OCI-LY1 (cell line): ENCODE measurements around the gene UBE2G1.
A peak's percentile ranks its signal among the peaks of the same experiment; 100 is the strongest.

Source experiments
- H2AFZ ChIP-seq: fragments of 200-600 bp; sonication (generic), shearing (Covaris generic); 2 replicates; pipeline ENCODE4 v1.6.0; 2014; ENCODE audit warnings: antibody characterized with exemption, mild to moderate bottlenecking, low read length
- H3F3A ChIP-seq: fragments of 200-600 bp; sonication (generic), shearing (Covaris generic); 2 replicates; pipeline ENCODE4 v1.6.0; 2014; ENCODE audit warnings: mild to moderate bottlenecking, antibody characterized with exemption, low read length, moderate library complexity; ENCODE audit not compliant: insufficient read depth
- H3K27ac ChIP-seq: fragments of 200-600 bp; sonication (generic); 2 replicates; pipeline ENCODE4 v1.5.1; 2014; ENCODE audit warnings: low read length, mixed run types, mild to moderate bottlenecking, low read depth; ENCODE audit not compliant: poor library complexity, severe bottlenecking
- H3K27me3 ChIP-seq: fragments of 200-600 bp; sonication (generic); 2 replicates; pipeline ENCODE4 v1.6.0; 2014; ENCODE audit warnings: antibody characterized with exemption, mild to moderate bottlenecking, low read length, moderate library complexity; ENCODE audit not compliant: insufficient read depth
- H3K36me3 ChIP-seq: fragments of 200-600 bp; sonication (generic); 2 replicates; pipeline ENCODE4 v1.6.1; 2014; ENCODE audit warnings: mild to moderate bottlenecking, antibody characterized with exemption, low read length, moderate library complexity, mixed read lengths; ENCODE audit not compliant: insufficient read depth
- H3K4me1 ChIP-seq: fragments of 200-600 bp; sonication (generic); 2 replicates; pipeline ENCODE4 v1.5.1; 2014; ENCODE audit warnings: mild to moderate bottlenecking, low read length, moderate library complexity; ENCODE audit not compliant: insufficient read depth, severe bottlenecking
- H3K4me2 ChIP-seq: fragments of 200-600 bp; sonication (generic), shearing (Covaris generic); 2 replicates; pipeline ENCODE4 v1.6.1; 2014; ENCODE audit warnings: low read length
- H3K4me3 ChIP-seq: fragments of 200-600 bp; sonication (generic); 2 replicates; pipeline ENCODE4 v1.5.1; 2014; ENCODE audit warnings: low read length, low read depth, mild to moderate bottlenecking, mixed read lengths; ENCODE audit not compliant: poor library complexity, severe bottlenecking
- H3K79me2 ChIP-seq: fragments of 200-600 bp; shearing (Covaris generic); 2 replicates; pipeline ENCODE4 v1.6.1; 2016; ENCODE audit warnings: mixed run types, low read length, mixed read lengths; ENCODE audit not compliant: insufficient read depth
- H3K9ac ChIP-seq: fragments of 200-600 bp; sonication (generic), shearing (Covaris generic); 2 replicates; pipeline ENCODE4 v1.6.1; 2014; ENCODE audit warnings: mild to moderate bottlenecking, low read length, mixed read lengths
- H3K9me2 ChIP-seq: fragments of 200-600 bp; sonication (generic), shearing (Covaris generic); 2 replicates; pipeline ENCODE4 v1.6.1; 2014; ENCODE audit warnings: low read depth, mild to moderate bottlenecking, low read length, mixed read lengths
- H3K9me3 ChIP-seq: fragments of 200-600 bp; shearing (Covaris generic); 2 replicates; pipeline ENCODE4 v1.6.1; 2014; ENCODE audit warnings: low read length, mixed read lengths
- H4K20me1 ChIP-seq: fragments of 200-600 bp; sonication (generic), shearing (Covaris generic); 2 replicates; pipeline ENCODE4 v1.6.0; 2016; ENCODE audit warnings: mild to moderate bottlenecking, low read length; ENCODE audit not compliant: insufficient read depth
- EZH2 ChIP-seq: fragments of 200-600 bp; sonication (generic), shearing (Covaris generic); IDR thresholded peaks from 2 replicates; pipeline ENCODE4 v1.8.0; 2017; ENCODE audit warnings: borderline replicate concordance, mixed run types, mild to moderate bottlenecking, antibody characterized with exemption, low read length, moderate library complexity, mixed read lengths
- TF ChIP-seq, protein P1 (sequence below): fragments of 200-600 bp; sonication (generic), shearing (Covaris generic); IDR thresholded peaks from 2 replicates; pipeline ENCODE4 v1.5.1; 2017; ENCODE audit warnings: mild to moderate bottlenecking, antibody characterized with exemption, low read length, moderate library complexity, mixed read lengths

The UBE2G1 gene

DNA sequence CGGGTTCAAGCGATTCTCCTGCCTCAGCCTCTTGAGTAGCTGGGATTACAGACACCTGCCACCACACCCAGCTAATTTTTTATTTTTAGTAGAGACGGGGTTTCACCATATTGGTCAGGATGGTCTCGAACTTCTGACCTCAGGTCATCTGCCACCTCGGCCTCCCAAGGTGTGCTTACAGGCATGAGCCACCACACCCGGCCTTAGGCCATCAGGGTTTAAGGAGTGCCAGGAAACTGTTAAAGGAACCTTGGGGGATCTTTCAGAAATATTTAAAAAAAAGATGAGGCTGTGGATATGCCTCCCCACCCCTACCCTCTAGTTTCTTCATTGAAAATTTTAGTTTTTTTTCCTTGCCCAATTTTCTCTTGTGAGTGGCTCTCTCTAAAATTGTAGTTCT is 31.4 kb upstream of the UBE2G1 start:
- H3K4me1 ChIP-seq = peaks cover 44% of the 10 kb centered on the region
- peak overlapping the region; percentile 99 for H3K27ac ChIP-seq
- H3K9me3 ChIP-seq = 0 out of 2 replicates have a peak, but pooled peaks cover 4% of the 10 kb centered on the region
- H3K4me2 ChIP-seq = no peak overlapping the region
- H3K9me2 ChIP-seq = no peaks in the 10 kb centered on the region
- TF ChIP-seq, protein P1, sequence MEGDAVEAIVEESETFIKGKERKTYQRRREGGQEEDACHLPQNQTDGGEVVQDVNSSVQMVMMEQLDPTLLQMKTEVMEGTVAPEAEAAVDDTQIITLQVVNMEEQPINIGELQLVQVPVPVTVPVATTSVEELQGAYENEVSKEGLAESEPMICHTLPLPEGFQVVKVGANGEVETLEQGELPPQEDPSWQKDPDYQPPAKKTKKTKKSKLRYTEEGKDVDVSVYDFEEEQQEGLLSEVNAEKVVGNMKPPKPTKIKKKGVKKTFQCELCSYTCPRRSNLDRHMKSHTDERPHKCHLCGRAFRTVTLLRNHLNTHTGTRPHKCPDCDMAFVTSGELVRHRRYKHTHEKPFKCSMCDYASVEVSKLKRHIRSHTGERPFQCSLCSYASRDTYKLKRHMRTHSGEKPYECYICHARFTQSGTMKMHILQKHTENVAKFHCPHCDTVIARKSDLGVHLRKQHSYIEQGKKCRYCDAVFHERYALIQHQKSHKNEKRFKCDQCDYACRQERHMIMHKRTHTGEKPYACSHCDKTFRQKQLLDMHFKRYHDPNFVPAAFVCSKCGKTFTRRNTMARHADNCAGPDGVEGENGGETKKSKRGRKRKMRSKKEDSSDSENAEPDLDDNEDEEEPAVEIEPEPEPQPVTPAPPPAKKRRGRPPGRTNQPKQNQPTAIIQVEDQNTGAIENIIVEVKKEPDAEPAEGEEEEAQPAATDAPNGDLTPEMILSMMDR = no peak
- TF ChIP-seq EZH2 = no peak
- no peaks in the 10 kb centered on the region for H3K79me2 ChIP-seq
- H3K4me3 ChIP-seq = no peak overlapping the region
- H2AFZ ChIP-seq = no peak overlapping the region
- no peaks in the 10 kb centered on the region for H4K20me1 ChIP-seq
- H3K9ac ChIP-seq = no peak overlapping the region
- H3K27me3 ChIP-seq = no peaks in the 10 kb centered on the region
- no peaks in the 10 kb centered on the region for H3K36me3 ChIP-seq
- H3F3A ChIP-seq = peaks cover 8% of the 10 kb centered on the region

DNA sequence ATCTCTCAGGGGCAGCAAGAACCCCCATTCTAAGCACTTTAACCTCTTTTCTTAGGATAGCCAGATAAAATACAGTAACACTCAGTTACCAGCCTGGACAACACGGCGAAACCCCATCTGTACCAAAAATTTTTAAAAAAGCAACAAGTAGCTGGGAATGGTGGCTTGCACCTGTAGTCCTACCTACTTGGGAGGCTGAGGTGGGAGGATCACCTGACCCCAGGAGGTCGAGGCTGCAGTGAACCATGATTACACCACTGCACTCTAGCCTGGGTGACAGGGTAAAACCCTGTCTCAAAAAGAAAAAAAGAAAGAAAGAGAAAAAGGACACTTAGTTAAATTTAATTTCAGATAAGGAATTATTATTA is 28.6 kb upstream of the UBE2G1 start:
- Histone ChIP-seq H3F3A (peaks cover 8% of the 10 kb centered on the region), H3K36me3 (no peaks in the 10 kb centered on the region), H3K79me2 (no peaks in the 10 kb centered on the region), H3K4me2 (peak overlapping the region; percentile 68), H3K4me1 (peaks cover 61% of the 10 kb centered on the region), H3K4me3 (peak overlapping the region; percentile 55), H3K27me3 (no peaks in the 10 kb centered on the region), H3K9me2 (no peaks in the 10 kb centered on the region), H2AFZ (no peak overlapping the region), H3K9ac (peak overlapping the region; percentile 76), H4K20me1 (no peaks in the 10 kb centered on the region), H3K9me3 (0 out of 2 replicates have a peak, but pooled peaks cover 4% of the 10 kb centered on the region), H3K27ac (peak overlapping the region; percentile 99)
- TF ChIP-seq, protein P1 = no peak
- no peak for TF ChIP-seq EZH2

DNA sequence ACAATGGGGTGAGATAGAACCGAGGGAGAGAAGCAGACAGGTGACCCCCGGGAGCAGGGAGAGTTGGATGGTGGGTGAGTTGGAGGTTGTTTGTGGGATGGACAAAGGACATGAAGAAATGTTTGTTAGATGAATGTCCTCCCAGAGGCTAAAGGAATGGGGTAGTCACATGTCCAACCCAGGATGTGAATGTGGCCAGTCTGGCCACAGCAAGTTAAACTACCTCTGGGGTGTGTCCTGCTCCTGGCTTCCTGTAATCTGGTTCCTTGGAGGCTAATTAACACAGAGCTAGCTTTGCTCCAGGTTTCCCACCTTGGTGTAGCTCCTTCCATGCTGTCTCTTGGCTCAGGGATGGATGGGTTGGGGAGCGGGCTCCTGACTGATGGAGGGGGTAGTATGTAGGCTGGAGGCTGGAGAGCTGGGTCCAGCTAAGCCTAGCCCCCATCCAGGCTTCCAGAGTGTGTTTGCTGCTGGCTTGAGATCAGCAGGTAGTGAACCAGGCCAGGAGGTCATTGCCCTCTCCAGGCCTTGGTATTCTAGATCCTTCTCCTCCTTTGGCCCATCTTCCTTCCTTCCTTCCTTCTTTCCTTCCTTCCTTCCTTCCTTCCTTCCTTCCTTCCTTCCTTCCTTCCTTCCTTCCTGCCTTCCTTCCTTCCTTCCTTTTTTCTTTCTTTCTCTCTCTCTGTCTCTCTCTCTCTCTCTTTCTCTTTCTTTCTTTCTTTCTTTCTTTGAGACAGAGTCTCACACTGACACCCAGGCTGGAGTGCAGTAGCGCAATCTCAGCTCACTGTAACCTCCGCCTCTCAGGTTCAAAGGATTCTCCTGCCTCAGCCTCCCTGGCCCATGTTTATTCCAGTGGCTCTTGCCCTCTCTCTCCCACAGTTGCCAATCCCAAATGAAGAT is 28.0 kb upstream of the UBE2G1 start:
- Histone ChIP-seq H3K27me3 (no peaks in the 10 kb centered on the region), H3F3A (peaks cover 8% of the 10 kb centered on the region), H3K4me1 (peaks cover 62% of the 10 kb centered on the region), H3K27ac (peak overlapping the region; percentile 99), H2AFZ (no peak overlapping the region), H4K20me1 (no peaks in the 10 kb centered on the region), H3K4me3 (peak overlapping the region; percentile 55), H3K79me2 (no peaks in the 10 kb centered on the region), H3K4me2 (peak overlapping the region; percentile 68), H3K9me2 (no peaks in the 10 kb centered on the region), H3K9ac (peak overlapping the region; percentile 76), H3K36me3 (no peaks in the 10 kb centered on the region), H3K9me3 (0 out of 2 replicates have a peak, but pooled peaks cover under 1% of the 10 kb centered on the region)
- TF ChIP-seq EZH2 = no peak
